SK-N-SH (cell line): ENCODE data around the gene TEAD3. TPM values are rescaled to one million over a fixed set of nuclear protein-coding genes. Genes with fewer than 3 reads are reported as not detected.
A peak's percentile ranks its signal among the peaks of the same experiment; 100 is the strongest.

Source experiments
- CTCF ChIA-PET: fragments of 300-600, 350-600 bp; formaldehyde crosslinking; extraction: SDS; loops from one replicate; lab custom pipeline; 2021; lab: Yijun Ruan, JAX
- POLR2A ChIA-PET: fragments of 350-600 bp; sonication (Branson Sonifier 250); formaldehyde crosslinking; extraction: SDS; loops from one replicate; lab custom pipeline; 2020; ENCODE audit warnings: antibody characterized with exemption, inconsistent platforms; lab: Yijun Ruan, JAX
- DNase-seq: peaks from one replicate; pipeline ENCODE4 v3.0.0; 2012
- H2AFZ ChIP-seq: fragments of 200-600 bp; sonication (generic); 2 replicates; pipeline ENCODE4 v1.8.1; 2016; ENCODE audit warnings: antibody characterized with exemption, mild to moderate bottlenecking, low read depth
- H3F3A ChIP-seq: fragments of 200-600 bp; sonication (generic); replicated peaks from 2 replicates; pipeline ENCODE3; 2016; ENCODE audit warnings: antibody characterized with exemption, mild to moderate bottlenecking; ENCODE audit not compliant: insufficient read depth
- H3K27ac ChIP-seq, 2 experiments: fragments of 200-500 bp in 1 of 2; fragments of 200-600 bp in 1 of 2; sonication (Bioruptor generic) in 1 of 2; sonication (generic), shearing (Covaris generic) in 1 of 2; 2 replicates each; pipeline versions ENCODE4 v1.5.1 to v1.6.1; 2014 to 2016; ENCODE audit warnings: low read depth in 2 of 2, inconsistent platforms in 1 of 2, low read length in 1 of 2, mild to moderate bottlenecking in 1 of 2, mixed read lengths in 1 of 2
- H3K27me3 ChIP-seq: fragments of 200-600 bp; sonication (generic), shearing (Covaris generic); 2 replicates; pipeline ENCODE4 v1.6.1; 2016; ENCODE audit warnings: mixed run types; ENCODE audit not compliant: insufficient read depth
- H3K36me3 ChIP-seq, 2 experiments: fragments of 200-500 bp in 1 of 2; fragments of 200-600 bp in 1 of 2; sonication (Bioruptor generic) in 1 of 2; sonication (generic) in 1 of 2; replicated peaks in 1 of 2; 2 replicates each; pipeline versions ENCODE3 to v1.5.1; 2014 to 2016; ENCODE audit warnings: low read length in 1 of 2, mild to moderate bottlenecking in 1 of 2; ENCODE audit not compliant: insufficient read depth in 2 of 2, control insufficient read depth in 1 of 2
- H3K4me1 ChIP-seq, 2 experiments: fragments of 200-500 bp in 1 of 2; fragments of 200-600 bp in 1 of 2; sonication (Bioruptor generic) in 1 of 2; sonication (generic), shearing (Covaris generic) in 1 of 2; 2 replicates each; pipeline versions ENCODE4 v1.5.1 to v1.6.1; 2014 to 2016; ENCODE audit warnings: low read depth in 1 of 2, low read length in 1 of 2, mixed run types in 1 of 2; ENCODE audit not compliant: insufficient read depth in 2 of 2, control insufficient read depth in 1 of 2
- H3K4me2 ChIP-seq: fragments of 200-600 bp; sonication (generic), shearing (Covaris generic); 2 replicates; pipeline ENCODE4 v1.6.1; 2017; ENCODE audit warnings: mixed run types
- H3K4me3 ChIP-seq, 2 experiments: fragments of 200-500 bp in 1 of 2; fragments of 200-600 bp in 1 of 2; sonication (Bioruptor generic) in 1 of 2; sonication (generic), shearing (Covaris generic) in 1 of 2; 2 replicates each; pipeline versions ENCODE4 v1.5.1 to v1.8.1; 2014 to 2016; ENCODE audit warnings: low read depth in 2 of 2, inconsistent platforms in 1 of 2, low read length in 1 of 2, mild to moderate bottlenecking in 1 of 2, mixed read lengths in 1 of 2, moderate library complexity in 1 of 2
- H3K79me2 ChIP-seq: fragments of 200-600 bp; sonication (generic); 2 replicates; pipeline ENCODE4 v1.8.1; 2017; ENCODE audit warnings: mild to moderate bottlenecking; ENCODE audit not compliant: insufficient read depth
- H3K9ac ChIP-seq: fragments of 200-600 bp; sonication (generic); 2 replicates; pipeline ENCODE4 v1.6.1; 2017; ENCODE audit warnings: mixed run types
- H3K9me2 ChIP-seq: fragments of 200-600 bp; sonication (generic); 2 replicates; pipeline ENCODE4 v1.6.1; 2017; ENCODE audit warnings: mixed run types
- H3K9me3 ChIP-seq: fragments of 200-600 bp; sonication (generic); 2 replicates; pipeline ENCODE4 v1.6.1; 2017; ENCODE audit warnings: mixed run types, mild to moderate bottlenecking, moderate library complexity
- H4K20me1 ChIP-seq: fragments of 200-600 bp; sonication (generic); 2 replicates; pipeline ENCODE4 v1.6.1; 2017; ENCODE audit warnings: mild to moderate bottlenecking, mixed run types; ENCODE audit not compliant: insufficient read depth
- CHD2 ChIP-seq: fragments of 150-350 bp; IDR thresholded peaks from 2 replicates; pipeline ENCODE4 v1.6.1; 2018; ENCODE audit warnings: low read length; ENCODE audit not compliant: partially characterized antibody
- ELF1 ChIP-seq: IDR thresholded peaks from 2 replicates; pipeline ENCODE4 v1.4.0; 2012
- EP300 ChIP-seq, 2 experiments: IDR thresholded peaks; 2 replicates each; pipeline versions ENCODE4 v1.4.0 to v1.6.1; 2012; ENCODE audit warnings: borderline replicate concordance in 1 of 2, low read depth in 1 of 2, low read length in 1 of 2
- EZH2phosphoT487 ChIP-seq: fragments of 200-600 bp; sonication (generic); IDR thresholded peaks from 2 replicates; pipeline ENCODE4 v1.6.1; 2017; ENCODE audit warnings: low read depth, mixed run types, mild to moderate bottlenecking, antibody characterized with exemption, moderate library complexity, borderline replicate concordance
- FOSL2 ChIP-seq: IDR thresholded peaks from 2 replicates; pipeline ENCODE4 v1.4.0; 2012; ENCODE audit warnings: low read depth, mild to moderate bottlenecking, moderate library complexity, borderline replicate concordance
- FOXM1 ChIP-seq: IDR thresholded peaks from 2 replicates; pipeline ENCODE4 v1.4.0; 2012; ENCODE audit warnings: low read depth, mild to moderate bottlenecking
- GABPA ChIP-seq: IDR thresholded peaks from 2 replicates; pipeline ENCODE4 v1.4.0; 2012; ENCODE audit warnings: low read depth, mild to moderate bottlenecking
- MEF2A ChIP-seq: IDR thresholded peaks from 2 replicates; pipeline ENCODE4 v1.4.0; 2012; ENCODE audit warnings: low read depth, borderline replicate concordance
- POLR2AphosphoS5 ChIP-seq: IDR thresholded peaks from 2 replicates; pipeline ENCODE4 v1.6.1; 2012; ENCODE audit warnings: low read depth, low read length
- RAD21 ChIP-seq: IDR thresholded peaks from 2 replicates; pipeline ENCODE4 v1.6.1; 2012; ENCODE audit warnings: mild to moderate bottlenecking, low read length
- RFX5 ChIP-seq: IDR thresholded peaks from 2 replicates; pipeline ENCODE4 v1.6.1; 2012; ENCODE audit warnings: mild to moderate bottlenecking, improper control_type of control experiment, low read length
- RXRA ChIP-seq: IDR thresholded peaks from 2 replicates; pipeline ENCODE4 v1.4.0; 2012; ENCODE audit warnings: low read depth, mild to moderate bottlenecking, borderline replicate concordance
- SMC3 ChIP-seq: IDR thresholded peaks from 2 replicates; pipeline ENCODE4 v1.6.1; 2012; ENCODE audit warnings: low read depth, low read length, improper control_type of control experiment
- TAF1 ChIP-seq: IDR thresholded peaks from 2 replicates; pipeline ENCODE4 v1.6.1; 2012; ENCODE audit warnings: low read depth, mild to moderate bottlenecking, low read length, moderate library complexity, borderline replicate concordance
- TCF12 ChIP-seq: IDR thresholded peaks from 2 replicates; pipeline ENCODE4 v1.4.0; 2012
- TEAD4 ChIP-seq: IDR thresholded peaks from 2 replicates; pipeline ENCODE4 v1.4.0; 2012; ENCODE audit warnings: mild to moderate bottlenecking, borderline replicate concordance; ENCODE audit not compliant: insufficient read depth
- WGBS: methylation state at CpG from one replicate; pipeline ENCODE4 v1.1.6; 2017; ENCODE audit warnings: low lambda C conversion rate; 5-methylcytosine and 5-hydroxymethylcytosine counted together
- polyA plus RNA-seq, 3 experiments: library from polyadenylated mRNA; depleted of rRNA; stranded (reverse); fragments of >200 nt; gene quantifications; 2 replicates each; pipeline ENCODE4 v1.2.3, GENCODE V29; 2012
- TF ChIP-seq, protein P1 (sequence below): IDR thresholded peaks from 2 replicates; pipeline ENCODE4; 2012
- TF ChIP-seq, protein P2 (sequence below): IDR thresholded peaks from 2 replicates; pipeline ENCODE4 v1.6.1; 2012; ENCODE audit warnings: mild to moderate bottlenecking, low read depth, low read length, moderate library complexity
- TF ChIP-seq, protein P3 (sequence below): IDR thresholded peaks from 2 replicates; pipeline ENCODE4 v1.4.0; 2012; ENCODE audit warnings: low read depth, borderline replicate concordance
- TF ChIP-seq, protein P4 (sequence below): fragments of 150-350 bp; IDR thresholded peaks from 2 replicates; pipeline ENCODE4 v1.6.1; 2017; ENCODE audit warnings: antibody characterized with exemption, low read length, low read depth, borderline replicate concordance

TEAD3 gene
- polyA plus RNA-seq, 1 of the 3 experiments (the other 2 are of a cell fraction): 7.1 TPM

DNA sequence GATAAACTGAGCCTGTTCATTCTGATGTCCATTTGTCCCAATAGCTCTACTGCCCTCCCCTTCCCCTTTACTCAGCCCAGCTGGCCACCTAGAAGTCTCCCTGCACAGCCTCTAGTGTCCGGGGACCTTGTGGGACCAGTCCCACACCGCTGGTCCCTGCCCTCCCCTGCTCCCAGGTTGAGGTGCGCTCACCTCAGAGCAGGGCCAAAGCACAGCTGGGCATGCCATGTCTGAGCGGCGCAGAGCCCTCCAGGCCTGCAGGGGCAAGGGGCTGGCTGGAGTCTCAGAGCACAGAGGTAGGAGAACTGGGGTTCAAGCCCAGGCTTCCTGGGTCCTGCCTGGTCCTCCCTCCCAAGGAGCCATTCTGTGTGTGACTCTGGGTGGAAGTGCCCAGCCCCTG, 69.4 kb downstream of the TEAD3 start:
- 100% methylated on average over 5 of the region's 5 CpGs for WGBS
- Histone ChIP-seq H3K27ac (peak overlapping the region in 1 of 2 experiments; percentile 66; a peak in 2 of 4 replicates), H3K36me3 (peaks cover 9 to 13% of the 10 kb centered on the region in 2 experiments), H3K9me3 (peaks cover 11% of the 10 kb centered on the region; the same call in 1 of the 2 replicates), H3K4me2 (0 out of 2 replicates have a peak overlapping the region, but pooled peaks have one; percentile 44), H3K9me2 (no peaks in the 10 kb centered on the region), H3K79me2 (no peaks in the 10 kb centered on the region), H3K4me3 (no peak overlapping the region), H3K4me1 (peaks cover 0 to 21% of the 10 kb centered on the region in 2 experiments; a peak in 1 of 4 replicates), H3K9ac (no peak overlapping the region), H4K20me1 (no peaks in the 10 kb centered on the region), H3F3A (no peaks in the 10 kb centered on the region), H2AFZ (no peak overlapping the region), H3K27me3 (no peaks in the 10 kb centered on the region)
- ChIA-PET POLR2A (no interaction called here), CTCF (interaction anchor here (1.1 to 2.0 kb wide), 3 partner anchors 9 to 85 kb away, joined by 5 to 11 read pairs (median 5); partner anchors contain the start of gene PPARD)
- TF ChIP-seq RAD21: no peak
- no peak for TF ChIP-seq TAF1
- TF ChIP-seq FOSL2: no peak
- TF ChIP-seq, protein P1, sequence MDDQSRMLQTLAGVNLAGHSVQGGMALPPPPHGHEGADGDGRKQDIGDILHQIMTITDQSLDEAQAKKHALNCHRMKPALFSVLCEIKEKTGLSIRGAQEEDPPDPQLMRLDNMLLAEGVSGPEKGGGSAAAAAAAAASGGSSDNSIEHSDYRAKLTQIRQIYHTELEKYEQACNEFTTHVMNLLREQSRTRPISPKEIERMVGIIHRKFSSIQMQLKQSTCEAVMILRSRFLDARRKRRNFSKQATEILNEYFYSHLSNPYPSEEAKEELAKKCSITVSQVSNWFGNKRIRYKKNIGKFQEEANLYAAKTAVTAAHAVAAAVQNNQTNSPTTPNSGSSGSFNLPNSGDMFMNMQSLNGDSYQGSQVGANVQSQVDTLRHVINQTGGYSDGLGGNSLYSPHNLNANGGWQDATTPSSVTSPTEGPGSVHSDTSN: no peak
- TF ChIP-seq FOXM1: no peak
- no peak for TF ChIP-seq POLR2AphosphoS5
- no peak for TF ChIP-seq RXRA
- no peak for TF ChIP-seq TEAD4
- TF ChIP-seq RFX5: no peak
- TF ChIP-seq, protein P2, sequence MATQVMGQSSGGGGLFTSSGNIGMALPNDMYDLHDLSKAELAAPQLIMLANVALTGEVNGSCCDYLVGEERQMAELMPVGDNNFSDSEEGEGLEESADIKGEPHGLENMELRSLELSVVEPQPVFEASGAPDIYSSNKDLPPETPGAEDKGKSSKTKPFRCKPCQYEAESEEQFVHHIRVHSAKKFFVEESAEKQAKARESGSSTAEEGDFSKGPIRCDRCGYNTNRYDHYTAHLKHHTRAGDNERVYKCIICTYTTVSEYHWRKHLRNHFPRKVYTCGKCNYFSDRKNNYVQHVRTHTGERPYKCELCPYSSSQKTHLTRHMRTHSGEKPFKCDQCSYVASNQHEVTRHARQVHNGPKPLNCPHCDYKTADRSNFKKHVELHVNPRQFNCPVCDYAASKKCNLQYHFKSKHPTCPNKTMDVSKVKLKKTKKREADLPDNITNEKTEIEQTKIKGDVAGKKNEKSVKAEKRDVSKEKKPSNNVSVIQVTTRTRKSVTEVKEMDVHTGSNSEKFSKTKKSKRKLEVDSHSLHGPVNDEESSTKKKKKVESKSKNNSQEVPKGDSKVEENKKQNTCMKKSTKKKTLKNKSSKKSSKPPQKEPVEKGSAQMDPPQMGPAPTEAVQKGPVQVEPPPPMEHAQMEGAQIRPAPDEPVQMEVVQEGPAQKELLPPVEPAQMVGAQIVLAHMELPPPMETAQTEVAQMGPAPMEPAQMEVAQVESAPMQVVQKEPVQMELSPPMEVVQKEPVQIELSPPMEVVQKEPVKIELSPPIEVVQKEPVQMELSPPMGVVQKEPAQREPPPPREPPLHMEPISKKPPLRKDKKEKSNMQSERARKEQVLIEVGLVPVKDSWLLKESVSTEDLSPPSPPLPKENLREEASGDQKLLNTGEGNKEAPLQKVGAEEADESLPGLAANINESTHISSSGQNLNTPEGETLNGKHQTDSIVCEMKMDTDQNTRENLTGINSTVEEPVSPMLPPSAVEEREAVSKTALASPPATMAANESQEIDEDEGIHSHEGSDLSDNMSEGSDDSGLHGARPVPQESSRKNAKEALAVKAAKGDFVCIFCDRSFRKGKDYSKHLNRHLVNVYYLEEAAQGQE: no peak
- TF ChIP-seq TCF12: no peak
- TF ChIP-seq, protein P3, sequence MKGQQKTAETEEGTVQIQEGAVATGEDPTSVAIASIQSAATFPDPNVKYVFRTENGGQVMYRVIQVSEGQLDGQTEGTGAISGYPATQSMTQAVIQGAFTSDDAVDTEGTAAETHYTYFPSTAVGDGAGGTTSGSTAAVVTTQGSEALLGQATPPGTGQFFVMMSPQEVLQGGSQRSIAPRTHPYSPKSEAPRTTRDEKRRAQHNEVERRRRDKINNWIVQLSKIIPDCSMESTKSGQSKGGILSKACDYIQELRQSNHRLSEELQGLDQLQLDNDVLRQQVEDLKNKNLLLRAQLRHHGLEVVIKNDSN: no peak
- no peak for TF ChIP-seq MEF2A
- no peak for TF ChIP-seq CHD2
- no peak for TF ChIP-seq EP300 (IDR thresholded peaks at IDR 0.05; ENCODE audit: borderline replicate concordance in 1 of 2, low read depth in 1 of 2, low read length in 1 of 2)
- TF ChIP-seq GABPA: no peak
- TF ChIP-seq EZH2phosphoT487: no peak
- TF ChIP-seq, protein P4, sequence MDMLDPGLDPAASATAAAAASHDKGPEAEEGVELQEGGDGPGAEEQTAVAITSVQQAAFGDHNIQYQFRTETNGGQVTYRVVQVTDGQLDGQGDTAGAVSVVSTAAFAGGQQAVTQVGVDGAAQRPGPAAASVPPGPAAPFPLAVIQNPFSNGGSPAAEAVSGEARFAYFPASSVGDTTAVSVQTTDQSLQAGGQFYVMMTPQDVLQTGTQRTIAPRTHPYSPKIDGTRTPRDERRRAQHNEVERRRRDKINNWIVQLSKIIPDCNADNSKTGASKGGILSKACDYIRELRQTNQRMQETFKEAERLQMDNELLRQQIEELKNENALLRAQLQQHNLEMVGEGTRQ: no peak
- TF ChIP-seq SMC3: no peak
- no peak for TF ChIP-seq ELF1
- DNase-seq: no peak
